ENCODE results near the gene SEMA6A. TPM values are rescaled to one million over a fixed set of nuclear protein-coding genes. Genes with fewer than 3 reads are reported as not detected.

SEMA6A gene
- total and polyA plus RNA-seq, 8 donors: 8.9 to 24.5 (median 14.1) TPM

GRCh38 chr5:116502138-116502537 lies 72.5 kb downstream of the SEMA6A start:
- ATAC-seq (no peak), FAIRE-seq (no peak), DNase-seq (no peak)
- H3K27ac ChIP-seq: no peak overlapping the region
- no peaks in the 10 kb centered on the region for H3K27me3 ChIP-seq
- no peaks in the 10 kb centered on the region for H3K36me3 ChIP-seq
- H3K9me3 ChIP-seq: no peaks in the 10 kb centered on the region
- no peak for TF ChIP-seq CTCF (IDR thresholded peaks at IDR 0.05)
- no peak overlapping the region for H3K4me3 ChIP-seq
- 86 to 87% methylated on average over 4 of the region's 4 CpGs for WGBS, 2 donors
- intact Hi-C loops (cut with DNase I): no loop called here
- no peaks in the 10 kb centered on the region for H3K4me1 ChIP-seq

- no peak overlapping the region for H3K4me3 ChIP-seq
- no peak for ATAC-seq
- no peak for FAIRE-seq
- no peaks in the 10 kb centered on the region for H3K4me1 ChIP-seq
- WGBS, 2 donors: 63 to 84% methylated on average over 4 of the region's 4 CpGs
- H3K9me3 ChIP-seq: no peaks in the 10 kb centered on the region
- H3K27me3 ChIP-seq: no peaks in the 10 kb centered on the region
- intact Hi-C loops (cut with DNase I): no loop called here
- H3K36me3 ChIP-seq: no peaks in the 10 kb centered on the region
- DNase-seq: no peak
- H3K27ac ChIP-seq: no peak overlapping the region
- no peak for TF ChIP-seq CTCF (IDR thresholded peaks at IDR 0.05)
These were observed 76.0 kb downstream of the SEMA6A start for GRCh38 chr5:116498503-116499048.

- FAIRE-seq (no peak), ATAC-seq (no peak), DNase-seq (no peak)
- no peaks in the 10 kb centered on the region for H3K9me3 ChIP-seq
- H3K27ac ChIP-seq: no peak overlapping the region
- no peak for TF ChIP-seq CTCF (IDR thresholded peaks at IDR 0.05)
- H3K27me3 ChIP-seq: no peaks in the 10 kb centered on the region
- H3K4me1 ChIP-seq: no peaks in the 10 kb centered on the region
- WGBS, 2 donors: 80 to 87% methylated on average over 5 of the region's 5 CpGs
- H3K4me3 ChIP-seq: no peak overlapping the region
- intact Hi-C loops (cut with DNase I): no loop called here
- no peaks in the 10 kb centered on the region for H3K36me3 ChIP-seq
These were observed 77.0 kb downstream of the SEMA6A start for GRCh38 chr5:116497631-116498030.

- Histone ChIP-seq H3K4me3 (no peak overlapping the region), H3K36me3 (no peaks in the 10 kb centered on the region), H3K27ac (no peak overlapping the region), H3K4me1 (no peaks in the 10 kb centered on the region), H3K9me3 (no peaks in the 10 kb centered on the region), H3K27me3 (no peaks in the 10 kb centered on the region)
- DNase-seq: no peak
- 96 to 97% methylated on average over 9 of the region's 9 CpGs for WGBS, 2 donors
- no peak for FAIRE-seq
- intact Hi-C loops (cut with DNase I): no loop called here
- ATAC-seq: no peak
- no peak for TF ChIP-seq CTCF (IDR thresholded peaks at IDR 0.05)
These were observed 78.8 kb downstream of the SEMA6A start for GRCh38 chr5:116495786-116496357.

- H3K36me3 ChIP-seq: no peaks in the 10 kb centered on the region
- no peaks in the 10 kb centered on the region for H3K9me3 ChIP-seq
- no peak overlapping the region for H3K4me3 ChIP-seq
- ATAC-seq (no peak), FAIRE-seq (no peak), DNase-seq (no peak)
- no peak for TF ChIP-seq CTCF (IDR thresholded peaks at IDR 0.05)
- 73 to 80% methylated on average over 6 of the region's 6 CpGs for WGBS, 2 donors
- no peaks in the 10 kb centered on the region for H3K4me1 ChIP-seq
- no peaks in the 10 kb centered on the region for H3K27me3 ChIP-seq
- intact Hi-C loops (cut with DNase I): no loop called here
- no peak overlapping the region for H3K27ac ChIP-seq
These were observed 79.7 kb downstream of the SEMA6A start for GRCh38 chr5:116494784-116495450.
